HepG2 (cell line): Measurements from ENCODE around the gene EARS2. TPM values are rescaled to one million over a fixed set of nuclear protein-coding genes. Genes with fewer than 3 reads are reported as not detected.
A peak's percentile ranks its signal among the peaks of the same experiment; 100 is the strongest.

Source experiments
- ATAC-seq: fragments of 200-7000 bp; cut with Tn5 transposase; 3 replicates; pipeline ENCODE4 v1.9.1; 2020; ENCODE audit warnings: mild to moderate bottlenecking, moderate library complexity
- BruUV-seq: library from RNA; stranded (reverse); fragments of 400-500 nt; replicated peaks from 2 replicates; lab custom pipeline; 2021; lab: Mats Ljungman, UMichigan
- CTCF ChIA-PET: fragments of 300-600 bp; formaldehyde crosslinking; extraction: SDS; loops from one replicate; lab custom pipeline; 2021; ENCODE audit warnings: low total read pairs, inconsistent platforms, low intra/inter-chr PET ratio; lab: Yijun Ruan, JAX
- POLR2A ChIA-PET: fragments of 350-600 bp; sonication (Branson Sonifier 250); formaldehyde crosslinking; loops from one replicate; lab custom pipeline; 2020; ENCODE audit warnings: antibody characterized with exemption, inconsistent platforms; lab: Yijun Ruan, JAX
- DNase-seq: peaks from one replicate; pipeline ENCODE4 v3.0.0-alpha.2; 2015; ENCODE audit warnings: low spot score
- FAIRE-seq: peaks from 3 replicates; lab custom pipeline; 2011; peaks lifted over from hg19 to GRCh38; lab: Jason Lieb, UNC
- H2AFZ ChIP-seq: one replicate; pipeline ENCODE4 v1.6.1; 2011; ENCODE audit warnings: low read length, inconsistent platforms
- H3K27ac ChIP-seq: fragments of 300-600 bp; 3 replicates; pipeline ENCODE4 v1.8.0; 2011; ENCODE audit warnings: mixed run types, mild to moderate bottlenecking, mixed read lengths, low read length, inconsistent platforms; ENCODE audit not compliant: insufficient read depth; ENCODE audit errors: extremely low read length
- H3K27me3 ChIP-seq, 2 experiments: fragments of 200-600 bp in 1 of 2; 2 replicates in 1 of 2; 3 replicates in 1 of 2; pipeline versions ENCODE4 v1.6.0 to v1.8.0; 2011; ENCODE audit warnings: low read length in 2 of 2, mild to moderate bottlenecking in 2 of 2, moderate library complexity in 2 of 2, inconsistent platforms in 1 of 2; ENCODE audit not compliant: insufficient read depth in 2 of 2, control insufficient read depth in 1 of 2
- H3K36me3 ChIP-seq, 2 experiments: fragments of 200-600 bp in 1 of 2; replicated peaks in 1 of 2; 2 replicates in 1 of 2; 3 replicates in 1 of 2; pipeline versions ENCODE4 v1.5.1 to v1.8.0; 2011; ENCODE audit warnings: low read length in 2 of 2, inconsistent platforms in 1 of 2; ENCODE audit not compliant: insufficient read depth in 2 of 2, control insufficient read depth in 1 of 2
- H3K4me1 ChIP-seq: 2 replicates; pipeline ENCODE4 v1.5.1; 2012; ENCODE audit warnings: low read length, inconsistent platforms; ENCODE audit not compliant: insufficient read depth
- H3K4me2 ChIP-seq: 2 replicates; pipeline ENCODE4 v1.6.0; 2011; ENCODE audit warnings: low read depth, low read length, inconsistent platforms
- H3K4me3 ChIP-seq, 3 experiments: fragments of 200-600 bp in 1 of 3; sonication (generic), shearing (Covaris generic) in 1 of 3; replicated peaks in 1 of 3; 2 replicates each; pipeline ENCODE4 v1.5.1; 2011 to 2016; ENCODE audit warnings: low read length in 3 of 3, inconsistent platforms in 2 of 3, low read depth in 2 of 3, mild to moderate bottlenecking in 2 of 3, control low read depth in 1 of 3, mixed read lengths in 1 of 3; ENCODE audit not compliant: insufficient read depth in 1 of 3
- H3K79me2 ChIP-seq: one replicate; pipeline ENCODE4 v1.6.1; 2011; ENCODE audit warnings: low read length, inconsistent platforms; ENCODE audit not compliant: insufficient read depth
- H3K9ac ChIP-seq: 2 replicates; pipeline ENCODE4 v1.6.0; 2011; ENCODE audit warnings: mild to moderate bottlenecking, low read depth, low read length, inconsistent platforms; ENCODE audit not compliant: insufficient read depth
- H3K9me3 ChIP-seq: 2 replicates; pipeline ENCODE4 v1.5.1; 2012; ENCODE audit warnings: mild to moderate bottlenecking, low read length
- H4K20me1 ChIP-seq: 2 replicates; pipeline ENCODE4 v1.6.0; 2011; ENCODE audit warnings: inconsistent platforms, mild to moderate bottlenecking, low read length, moderate library complexity; ENCODE audit not compliant: insufficient read depth
- POLR2AphosphoS2 ChIP-seq: IDR thresholded peaks from 2 replicates; pipeline ENCODE4 v1.6.1; 2011; ENCODE audit warnings: low read depth, low read length, improper control_type of control experiment
- SIX4 ChIP-seq: sonication (generic); formaldehyde crosslinking; IDR thresholded peaks from 2 replicates; pipeline ENCODE4 v1.4.0; 2020; ENCODE audit warnings: missing genetic modification reagents
- ZKSCAN1 ChIP-seq: fragments of 150-350 bp; IDR thresholded peaks from 2 replicates; pipeline ENCODE4 v1.6.1; 2014; ENCODE audit warnings: low read length
- ZNF468 ChIP-seq: sonication (generic); formaldehyde crosslinking; IDR thresholded peaks from 2 replicates; pipeline ENCODE4 v1.8.0; 2022; ENCODE audit warnings: mild to moderate bottlenecking, moderate library complexity, missing genetic modification reagents
- WGBS: methylation state at CpG from one replicate; pipeline ENCODE4 v1.1.6; 2017; ENCODE audit warnings: low lambda C conversion rate; 5-methylcytosine and 5-hydroxymethylcytosine counted together
- in situ Hi-C: cut with HindIII; loops from 2 replicates; pipeline ENCODE4 v1.10.0; 2017; ENCODE audit warnings: low pct_unique_long_range_greater_than_20kb; ENCODE audit not compliant: extremely low pct_ligation_motif_present
- intact Hi-C: fragments of 100-400 bp; cut with micrococcal nuclease; formaldehyde crosslinking; loops from one replicate; pipeline ENCODE4 v1.10.0; 2022; ENCODE audit not compliant: unreplicated experiment
- polyA plus RNA-seq, 8 experiments: library from polyadenylated mRNA; depleted of rRNA in 3 of 8; stranded (reverse) in 7 of 8; unstranded in 1 of 8; fragments of >200 nt; fragmentation: Illumina TruSeq in 4 of 8; extraction: Trizol in 4 of 8; gene quantifications; 2 replicates each; pipeline versions ENCODE4 v1.2.1 to v1.2.3, GENCODE V29; 2011 to 2016; ENCODE audit warnings: low read depth in 4 of 8, missing spikeins in 1 of 8, mixed read lengths in 1 of 8; ENCODE audit not compliant: insufficient read depth in 1 of 8
- total RNA-seq, 5 experiments: library from RNA; depleted of rRNA; stranded (reverse); fragments of >200 nt; fragmentation: Illumina TruSeq; extraction: Trizol; gene quantifications; 2 replicates each; pipeline ENCODE4 v1.2.3, GENCODE V29; 2016; ENCODE audit warnings: low read depth in 1 of 5
- TF ChIP-seq, protein P1 (sequence below): sonication (generic); formaldehyde crosslinking; IDR thresholded peaks from 2 replicates; pipeline ENCODE4 v1.5.0; 2020; ENCODE audit warnings: missing genetic modification reagents, mild to moderate bottlenecking, borderline replicate concordance

Gene EARS2
- total and polyA plus RNA-seq, 2 of the 13 experiments (the other 11 are each of a cell fraction or from before 2014, with no cell fraction given): 49.4 to 80.4 TPM

DNA sequence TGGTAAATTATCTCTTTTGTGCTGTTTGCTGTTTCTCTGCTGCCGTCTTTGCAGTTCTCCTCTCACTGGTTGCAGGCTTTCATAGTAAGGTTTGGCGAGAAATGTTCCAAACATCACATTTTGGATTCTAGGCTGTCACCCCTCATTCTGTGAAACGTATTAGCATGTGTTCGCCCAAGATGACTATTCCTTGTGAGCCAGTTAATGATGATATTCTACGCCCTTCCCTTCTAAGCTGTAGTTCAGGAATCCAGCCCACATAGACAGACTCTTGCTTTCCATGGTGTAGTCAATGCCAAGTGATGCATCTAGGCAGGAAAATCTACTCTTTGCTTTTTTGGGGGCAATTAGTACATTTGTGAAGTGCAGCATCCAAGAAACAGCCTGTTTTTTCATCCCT, 14.7 kb upstream of the EARS2 start:
- H3K27ac ChIP-seq: no peak overlapping the region
- 97% methylated on average over 5 of the region's 5 CpGs for WGBS
- no peaks in the 10 kb centered on the region for H3K79me2 ChIP-seq
- H3K9me3 ChIP-seq: no peaks in the 10 kb centered on the region
- H2AFZ ChIP-seq: no peak overlapping the region
- intact Hi-C loops (no loop called here), in situ Hi-C loops (no loop called here)
- no TSS peak for BruUV-seq
- no peak for TF ChIP-seq ZNF468 (CRISPR knock-in tag)
- peak; percentile 71; the same call in 1 of the 2 replicates for TF ChIP-seq POLR2AphosphoS2
- TF ChIP-seq SIX4 (CRISPR knock-in tag): no peak
- no peaks in the 10 kb centered on the region for H3K4me1 ChIP-seq
- no peak for FAIRE-seq
- H3K9ac ChIP-seq: no peak overlapping the region
- DNase-seq: no peak
- H3K36me3 ChIP-seq: peaks cover 52 to 86% of the 10 kb centered on the region in 2 experiments
- H3K4me2 ChIP-seq: no peak overlapping the region
- ChIA-PET CTCF (no interaction called here), POLR2A (interaction anchor here (1.0 to 2.1 kb wide), 3 partner anchors 15 to 25 kb away, joined by 4 to 8 read pairs (median 4); partner anchors contain the start of genes EARS2, NDUFAB1 and UBFD1)
- H3K4me3 ChIP-seq: no peak overlapping the region
- peaks cover 5% of the 10 kb centered on the region; the same call in 1 of the 2 replicates for H4K20me1 ChIP-seq
- H3K27me3 ChIP-seq: no peaks in the 10 kb centered on the region
- ATAC-seq: no peak

DNA sequence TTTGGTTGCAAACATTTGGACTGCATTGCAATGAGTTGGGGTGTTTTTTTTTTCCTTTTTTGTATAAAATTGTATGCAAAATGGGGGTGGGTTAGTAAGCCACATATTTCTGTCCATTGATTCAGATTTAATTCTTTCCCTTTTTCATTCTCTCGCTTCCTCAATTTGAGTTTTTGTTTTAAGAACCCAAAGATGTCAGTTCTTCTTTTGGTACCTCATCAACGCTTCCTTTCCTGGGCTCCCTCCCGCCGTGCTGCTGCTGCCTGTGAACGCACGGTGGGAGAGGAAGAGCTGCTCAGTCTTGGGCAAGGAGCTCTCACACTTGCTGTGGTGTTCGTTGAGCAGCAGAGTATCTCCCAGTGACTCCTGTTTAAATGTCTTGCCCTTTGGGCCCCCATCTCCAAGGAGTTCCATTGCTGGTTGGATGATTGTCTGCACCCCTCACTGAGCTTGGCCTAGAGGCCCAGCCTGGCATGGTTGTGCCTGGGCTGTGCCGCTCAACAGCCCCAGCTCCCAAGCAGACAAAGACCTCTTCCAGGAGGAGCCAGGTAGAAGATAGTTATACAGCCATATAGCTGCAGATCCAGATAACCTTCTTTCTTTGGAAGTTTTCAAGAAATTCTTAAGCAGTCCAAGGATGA, 14.0 kb upstream of the EARS2 start:
- peaks cover 54 to 88% of the 10 kb centered on the region in 2 experiments for H3K36me3 ChIP-seq
- TF ChIP-seq ZKSCAN1: no peak
- TF ChIP-seq, protein P1, sequence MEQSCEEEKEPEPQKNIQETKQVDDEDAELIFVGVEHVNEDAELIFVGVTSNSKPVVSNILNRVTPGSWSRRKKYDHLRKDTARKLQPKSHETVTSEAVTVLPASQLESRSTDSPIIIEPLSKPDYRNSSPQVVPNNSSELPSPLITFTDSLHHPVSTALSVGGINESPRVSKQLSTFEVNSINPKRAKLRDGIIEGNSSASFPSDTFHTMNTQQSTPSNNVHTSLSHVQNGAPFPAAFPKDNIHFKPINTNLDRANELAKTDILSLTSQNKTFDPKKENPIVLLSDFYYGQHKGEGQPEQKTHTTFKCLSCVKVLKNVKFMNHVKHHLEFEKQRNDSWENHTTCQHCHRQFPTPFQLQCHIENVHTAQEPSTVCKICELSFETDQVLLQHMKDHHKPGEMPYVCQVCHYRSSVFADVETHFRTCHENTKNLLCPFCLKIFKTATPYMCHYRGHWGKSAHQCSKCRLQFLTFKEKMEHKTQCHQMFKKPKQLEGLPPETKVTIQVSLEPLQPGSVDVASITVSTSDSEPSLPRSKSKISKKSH (CRISPR knock-in tag): 0 out of 2 replicates have a peak, but pooled peaks have one; percentile 30
- ChIA-PET POLR2A (interaction anchor here (0.8 to 2.1 kb wide), 3 partner anchors 13 to 25 kb away, joined by 4 to 8 read pairs (median 4); partner anchors contain the start of genes EARS2, NDUFAB1 and UBFD1), CTCF (no interaction called here)
- 97% methylated on average over 8 of the region's 8 CpGs for WGBS
- H2AFZ ChIP-seq: no peak overlapping the region
- H3K27me3 ChIP-seq: no peaks in the 10 kb centered on the region
- in situ Hi-C loops (no loop called here), intact Hi-C loops (no loop called here)
- no peaks in the 10 kb centered on the region for H3K4me1 ChIP-seq
- ATAC-seq (no peak), DNase-seq (no peak), FAIRE-seq (no peak)
- no peak overlapping the region for H3K4me3 ChIP-seq
- BruUV-seq: TSS peak; percentile 8
- H4K20me1 ChIP-seq: peaks cover 5% of the 10 kb centered on the region; the same call in 1 of the 2 replicates
- H3K27ac ChIP-seq: no peak overlapping the region
- H3K9ac ChIP-seq: no peak overlapping the region
- no peaks in the 10 kb centered on the region for H3K9me3 ChIP-seq
- H3K4me2 ChIP-seq: no peak overlapping the region
- H3K79me2 ChIP-seq: no peaks in the 10 kb centered on the region
